BLaER1 treated with 17β-estradiol and CSF1 and Interleukin-3, amounts not matched to agents 10 nM and 100 nM (cell line): Measurements from ENCODE around the gene CMPK1.

Source experiments
- H3K27ac ChIP-seq, 11 experiments: shearing (Covaris generic); formaldehyde crosslinking; 2 replicates each; pipeline ENCODE4 v1.8.1; 2022
- H3K27me3 ChIP-seq, 11 experiments: shearing (Covaris generic); formaldehyde crosslinking; 2 replicates each; pipeline ENCODE4 v1.8.1; 2022
- H3K36me3 ChIP-seq, 11 experiments: shearing (Covaris generic); formaldehyde crosslinking; 2 replicates each; pipeline ENCODE4 v1.8.1; 2022
- H3K4me1 ChIP-seq, 10 experiments: shearing (Covaris generic); formaldehyde crosslinking; 2 replicates each; pipeline ENCODE4 v1.8.1; 2022
- H3K4me2 ChIP-seq, 11 experiments: shearing (Covaris generic); formaldehyde crosslinking; 2 replicates each; pipeline ENCODE4 v1.8.1; 2022
- H3K4me3 ChIP-seq, 10 experiments: shearing (Covaris generic); formaldehyde crosslinking; 2 replicates each; pipeline ENCODE4 v1.8.1; 2022
- H3K9ac ChIP-seq, 11 experiments: shearing (Covaris generic); formaldehyde crosslinking; 2 replicates each; pipeline ENCODE4 v1.8.1; 2022
- H3K9me3 ChIP-seq, 11 experiments: shearing (Covaris generic); formaldehyde crosslinking; replicated peaks in 1 of 11; 2 replicates each; pipeline ENCODE4 v1.8.1; 2022
- H4K20me1 ChIP-seq, 11 experiments: shearing (Covaris generic); formaldehyde crosslinking; 2 replicates each; pipeline ENCODE4 v1.8.1; 2022
- Cebpa-rat ChIP-seq, 11 experiments: shearing (Covaris generic); IDR thresholded peaks; 2 replicates each; pipeline ENCODE4 v1.8.1; 2022

Gene CMPK1

GRCh38 chr1:47418681-47419325 is 85.2 kb downstream of the CMPK1 start:
- no peaks in the 10 kb centered on the region for H3K4me1 ChIP-seq
- H3K36me3 ChIP-seq = no peaks in the 10 kb centered on the region
- H3K4me2 ChIP-seq = no peak overlapping the region
- no peak for TF ChIP-seq Cebpa-rat (IDR thresholded peaks at IDR 0.05)
- H3K27me3 ChIP-seq = peaks cover 33 to 46% (median 41%) of the 10 kb centered on the region in 11 experiments
- peaks cover 0 to 4% (median 0%) of the 10 kb centered on the region in 11 experiments; a peak in 2 of 22 replicates for H4K20me1 ChIP-seq
- peaks cover 9 to 18% (median 12%) of the 10 kb centered on the region in 11 experiments; a peak in 21 of 22 replicates for H3K9me3 ChIP-seq
- no peak overlapping the region for H3K9ac ChIP-seq
- no peak overlapping the region for H3K27ac ChIP-seq
- no peak overlapping the region for H3K4me3 ChIP-seq

- no peak overlapping the region for H3K27ac ChIP-seq
- no peak for TF ChIP-seq Cebpa-rat (IDR thresholded peaks at IDR 0.05)
- H4K20me1 ChIP-seq = peaks cover 0 to 15% (median 0%) of the 10 kb centered on the region in 11 experiments; a peak in 6 of 22 replicates
- H3K4me3 ChIP-seq = no peak overlapping the region
- H3K9ac ChIP-seq = no peak overlapping the region
- H3K4me2 ChIP-seq = no peak overlapping the region
- peaks cover 25 to 35% (median 31%) of the 10 kb centered on the region in 11 experiments for H3K27me3 ChIP-seq
- no peaks in the 10 kb centered on the region; a peak in 1 of 20 replicates for H3K4me1 ChIP-seq
- peaks cover 9 to 18% (median 12%) of the 10 kb centered on the region in 11 experiments; a peak in 21 of 22 replicates for H3K9me3 ChIP-seq
- no peaks in the 10 kb centered on the region for H3K36me3 ChIP-seq
These were observed 87.0 kb downstream of the CMPK1 start for GRCh38 chr1:47420547-47420946.

- H4K20me1 ChIP-seq = peaks cover 0 to 22% (median 3%) of the 10 kb centered on the region in 11 experiments; a peak in 9 of 22 replicates
- H3K36me3 ChIP-seq = no peaks in the 10 kb centered on the region
- no peak overlapping the region for H3K4me3 ChIP-seq
- H3K4me1 ChIP-seq = no peaks in the 10 kb centered on the region; a peak in 1 of 20 replicates
- no peak overlapping the region for H3K9ac ChIP-seq
- H3K9me3 ChIP-seq = no peaks in the 10 kb centered on the region
- no peak for TF ChIP-seq Cebpa-rat (IDR thresholded peaks at IDR 0.05)
- H3K4me2 ChIP-seq = no peak overlapping the region
- no peak overlapping the region for H3K27ac ChIP-seq
- peaks cover 0 to 2% (median 0%) of the 10 kb centered on the region in 11 experiments; a peak in 2 of 22 replicates for H3K27me3 ChIP-seq
These were observed 90.3 kb downstream of the CMPK1 start for GRCh38 chr1:47423872-47424271.

- Histone ChIP-seq H3K4me2 (no peak overlapping the region), H3K36me3 (no peaks in the 10 kb centered on the region), H4K20me1 (peaks cover 0 to 22% (median 3%) of the 10 kb centered on the region in 11 experiments; a peak in 9 of 22 replicates), H3K27ac (no peak overlapping the region), H3K4me3 (no peak overlapping the region), H3K9me3 (no peaks in the 10 kb centered on the region), H3K9ac (no peak overlapping the region), H3K27me3 (no peaks in the 10 kb centered on the region), H3K4me1 (no peaks in the 10 kb centered on the region; a peak in 1 of 20 replicates)
- no peak for TF ChIP-seq Cebpa-rat (IDR thresholded peaks at IDR 0.05)
These were observed 90.9 kb downstream of the CMPK1 start for GRCh38 chr1:47424336-47424982.
